ENCODE results near the gene COL5A1.
"Not testable (repeated sequence)": the region's sequence is repeated elsewhere in the genome, so short reads cannot be mapped to it uniquely, and the experiment has no call there.

The COL5A1 gene

DNA sequence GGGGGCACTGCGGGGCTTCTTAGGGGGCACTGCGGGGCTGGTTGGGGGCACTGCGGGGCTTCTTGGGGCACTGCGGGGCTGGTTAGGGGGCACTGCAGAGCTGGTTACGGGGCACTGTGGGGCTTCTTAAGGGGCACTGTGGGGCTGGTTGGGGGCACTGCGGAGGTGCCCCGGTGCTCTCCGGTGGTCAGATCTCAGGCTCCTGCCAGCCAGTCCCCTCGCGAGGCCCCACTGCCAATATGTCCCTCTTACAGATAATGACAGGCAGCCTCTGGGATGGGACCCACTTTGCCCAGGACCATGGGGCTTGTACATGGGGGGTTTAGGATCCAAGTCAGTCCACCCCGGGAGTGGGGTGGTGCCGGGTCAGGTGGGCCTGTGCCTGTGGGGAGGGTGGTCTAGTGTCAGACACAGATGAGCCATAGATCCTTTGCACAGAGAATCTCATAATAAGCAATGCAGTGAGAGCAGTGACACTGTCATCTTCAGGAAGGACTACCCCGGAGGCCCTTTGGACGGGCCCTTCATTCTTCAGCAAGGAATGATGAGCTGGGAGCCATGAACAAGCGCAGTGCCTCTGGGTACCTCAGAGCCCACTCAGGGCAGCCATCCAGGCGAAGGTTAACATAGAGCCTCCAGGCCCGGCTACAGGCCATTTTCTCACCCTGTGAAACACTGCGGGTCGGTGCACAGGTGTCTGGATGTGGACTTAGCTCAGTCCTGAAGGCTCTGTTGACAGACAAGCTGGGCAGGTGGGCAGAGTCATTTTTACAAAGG lies 38.2 kb downstream of the COL5A1 start:
- no peak for DNase-seq

DNA sequence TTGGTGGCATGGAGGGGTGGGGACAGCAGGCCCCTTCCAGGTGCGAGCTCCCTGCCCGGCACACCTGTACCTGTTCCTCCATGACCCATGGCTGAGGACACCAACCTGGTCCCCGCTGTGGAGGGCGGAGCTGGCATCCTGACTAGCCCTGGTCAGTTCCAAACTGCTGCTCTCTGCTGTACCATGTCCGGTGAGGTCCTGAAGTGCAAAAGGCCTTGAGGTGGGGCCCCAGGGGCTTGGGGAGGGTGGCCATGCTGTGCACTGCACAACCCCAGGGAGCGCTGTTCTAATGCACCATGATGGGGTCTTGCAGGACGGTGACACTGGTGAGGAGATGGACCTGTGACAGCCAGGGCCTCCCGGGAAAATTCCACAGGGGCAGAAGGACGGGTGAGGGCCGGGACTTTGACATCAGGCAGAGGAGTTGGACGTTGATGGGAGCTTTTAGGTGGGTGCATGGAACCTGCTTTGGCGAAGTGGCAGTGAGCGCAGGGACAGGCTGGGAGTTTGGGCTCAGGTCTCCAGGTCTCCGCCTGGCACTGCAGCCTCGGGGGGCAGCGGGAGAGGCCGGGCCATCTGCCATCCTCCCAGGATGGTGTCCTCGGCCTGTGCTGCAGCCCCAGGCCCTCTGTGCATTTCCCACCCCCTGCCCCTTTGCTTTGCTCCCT lies 38.9 kb downstream of the COL5A1 start:
- no peak for DNase-seq

DNA sequence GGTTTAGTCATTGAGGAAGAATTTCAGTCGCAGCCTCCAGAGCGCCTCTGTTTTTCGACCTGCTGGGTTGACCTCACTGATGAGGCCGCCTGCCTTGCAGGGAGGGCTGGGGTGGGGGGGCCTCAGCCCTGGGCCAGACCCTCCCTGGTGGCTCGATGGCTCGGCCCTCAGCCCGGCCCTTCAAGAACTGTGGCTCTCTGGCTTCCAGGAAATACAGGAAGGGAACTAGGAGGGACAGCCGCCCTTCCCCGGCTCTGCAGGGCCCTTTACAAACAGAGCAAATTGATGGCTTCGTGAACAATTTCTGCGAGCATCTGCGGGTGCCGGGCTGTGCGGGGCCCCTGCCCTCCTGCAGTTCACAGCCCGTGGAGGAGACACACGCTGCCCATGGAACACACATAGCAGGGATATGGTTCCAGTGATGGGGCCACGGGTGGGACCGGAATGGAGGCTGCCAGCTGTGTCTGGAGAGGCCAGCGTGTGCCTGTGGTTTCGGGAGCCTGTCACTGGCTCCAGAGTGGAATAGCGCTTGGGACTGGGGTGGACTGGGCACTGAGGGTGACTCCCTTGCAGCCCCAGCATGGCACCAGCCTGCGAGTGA lies 39.6 kb downstream of the COL5A1 start:
- DNase-seq, result no peak

DNA sequence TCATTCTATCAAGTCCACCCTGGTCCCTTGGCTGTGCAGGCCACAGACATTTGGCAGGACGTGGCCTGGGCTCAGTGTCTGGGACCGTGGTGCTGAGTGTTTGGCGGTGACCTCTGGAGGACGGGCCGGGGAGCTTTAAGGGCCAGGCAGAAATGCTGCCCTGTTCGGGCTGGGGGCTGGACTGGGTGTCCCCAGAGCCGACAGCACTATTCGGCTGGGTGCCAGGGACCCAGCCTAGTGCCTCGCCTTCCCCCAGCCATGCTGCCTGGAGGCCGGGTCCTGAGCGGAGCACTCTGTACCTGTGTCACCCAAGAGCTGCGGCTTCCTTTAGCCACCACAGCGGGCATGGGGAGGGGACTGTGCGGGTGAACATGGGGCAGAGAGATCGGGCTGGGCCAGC lies 40.4 kb downstream of the COL5A1 start:
- no peak for DNase-seq

DNA sequence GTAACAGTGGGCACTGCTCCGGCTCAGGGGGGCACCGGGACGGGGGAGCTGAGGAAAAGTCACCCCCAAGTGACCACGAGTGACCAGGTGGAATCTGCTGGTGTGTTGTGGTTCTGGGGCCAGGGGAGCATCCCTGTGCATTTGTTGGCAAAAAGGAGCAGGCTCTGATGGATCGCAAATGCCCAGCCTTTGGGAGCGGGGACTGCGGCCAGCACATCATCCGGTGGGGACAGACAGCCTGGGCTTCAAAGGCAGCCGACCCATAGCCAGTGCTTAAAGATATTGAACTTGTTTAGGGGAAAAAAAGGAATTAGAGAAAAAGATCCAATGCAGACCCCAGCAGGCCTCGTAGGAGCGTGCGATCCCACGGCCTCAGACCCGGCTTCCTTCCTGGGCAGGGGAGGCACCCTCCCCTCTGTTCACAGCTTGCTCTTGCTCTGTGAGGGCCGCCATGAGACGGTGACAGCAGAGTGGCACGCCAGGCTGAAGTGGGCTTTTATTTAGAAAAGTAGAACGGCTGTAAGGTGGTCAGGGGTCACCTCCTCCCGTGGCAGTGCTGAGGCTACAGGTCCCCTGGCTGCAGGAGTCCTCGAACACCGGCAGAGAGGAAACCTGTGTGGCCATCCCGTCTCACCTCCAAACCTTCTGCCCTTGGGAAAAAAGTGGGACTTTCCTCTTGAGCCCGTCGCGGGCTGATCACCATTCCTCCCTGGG lies 41.2 kb downstream of the COL5A1 start:
- DNase-seq, result no peak

DNA sequence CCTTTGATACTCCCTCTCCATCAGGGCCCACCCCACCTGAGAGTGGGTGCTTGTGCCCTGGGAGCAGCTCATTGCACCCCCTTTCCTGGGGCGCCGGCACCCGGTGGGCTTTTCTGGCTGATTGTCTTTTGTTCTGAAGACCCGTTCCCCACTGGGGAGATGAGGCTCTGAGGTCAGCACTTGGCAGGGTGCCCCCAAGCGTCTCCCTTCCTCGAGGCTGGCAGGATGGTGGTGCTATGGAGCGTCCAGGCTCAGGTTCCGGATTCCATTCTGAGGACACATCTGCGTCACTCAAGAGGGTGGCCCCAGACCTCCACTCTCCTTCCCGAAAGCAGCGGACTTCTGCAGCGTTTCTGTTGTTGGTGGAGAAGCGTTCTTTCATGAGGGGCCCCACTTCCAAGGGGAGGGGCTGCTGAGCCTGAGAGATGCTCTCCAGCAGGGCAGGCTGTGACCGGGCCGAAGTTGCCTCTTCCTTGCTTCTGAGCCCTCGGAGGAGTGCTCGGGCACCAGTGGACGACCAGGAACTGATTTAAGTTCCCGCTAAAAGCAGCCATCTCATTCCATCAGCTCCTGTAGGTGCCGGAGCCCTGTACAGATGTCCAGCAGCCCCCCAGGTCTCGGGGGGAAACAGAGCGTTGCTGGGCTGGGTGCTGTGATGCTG lies 42.2 kb downstream of the COL5A1 start:
- DNase-seq, result no peak

DNA sequence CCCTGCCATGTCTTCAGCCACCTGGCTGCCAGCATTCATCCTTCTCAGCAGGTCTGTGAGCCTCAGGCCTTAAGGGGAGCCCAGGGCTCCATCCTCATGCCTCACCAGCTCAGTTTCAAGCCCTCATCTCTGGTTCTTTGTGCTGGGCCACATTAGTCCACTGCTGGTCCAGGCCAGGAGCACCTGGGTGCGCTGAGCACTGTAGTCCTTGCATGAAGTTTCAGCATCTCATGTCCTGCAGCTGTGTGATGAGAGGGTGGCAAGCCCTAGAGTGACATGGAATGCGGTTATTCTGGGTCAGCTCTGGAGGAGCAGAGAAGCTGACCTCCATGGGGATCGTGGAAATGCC lies 42.7 kb downstream of the COL5A1 start:
- DNase-seq, result no peak

DNA sequence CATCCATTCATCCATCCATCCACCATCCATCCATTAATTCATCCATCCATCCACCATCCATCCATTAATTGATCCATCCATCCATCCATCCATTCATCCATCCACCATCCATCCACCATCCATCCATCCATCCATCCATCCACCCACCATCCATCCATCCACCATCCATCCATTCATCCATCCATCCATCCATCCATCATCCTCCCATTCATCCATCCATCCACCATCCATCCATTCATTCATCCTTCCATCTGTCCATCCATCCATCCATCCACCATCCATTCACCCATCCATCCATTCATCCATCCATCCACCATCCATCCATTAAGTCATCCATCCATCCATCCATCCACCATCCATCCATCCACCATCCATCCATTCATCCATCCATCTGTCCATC lies 43.3 kb downstream of the COL5A1 start:
- not testable (repeated sequence) for DNase-seq

DNA sequence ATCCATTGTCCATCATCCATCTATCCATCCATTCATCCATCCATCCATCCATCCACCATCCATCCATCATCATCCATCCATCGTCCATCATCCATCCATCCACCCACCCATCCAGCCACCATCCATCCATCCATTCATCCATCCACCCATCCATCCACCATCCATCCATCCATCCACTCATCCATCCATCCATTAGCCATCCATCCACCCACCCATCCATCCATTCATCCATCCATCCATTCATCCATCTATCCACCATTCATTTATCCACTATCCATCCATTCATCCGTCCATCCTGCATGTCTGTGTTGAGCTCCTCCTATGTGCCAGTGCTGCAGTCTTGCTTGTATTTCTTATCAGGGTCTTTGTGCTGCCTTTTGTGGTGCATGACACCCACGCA lies 44.2 kb downstream of the COL5A1 start:
- no peak for DNase-seq

DNA sequence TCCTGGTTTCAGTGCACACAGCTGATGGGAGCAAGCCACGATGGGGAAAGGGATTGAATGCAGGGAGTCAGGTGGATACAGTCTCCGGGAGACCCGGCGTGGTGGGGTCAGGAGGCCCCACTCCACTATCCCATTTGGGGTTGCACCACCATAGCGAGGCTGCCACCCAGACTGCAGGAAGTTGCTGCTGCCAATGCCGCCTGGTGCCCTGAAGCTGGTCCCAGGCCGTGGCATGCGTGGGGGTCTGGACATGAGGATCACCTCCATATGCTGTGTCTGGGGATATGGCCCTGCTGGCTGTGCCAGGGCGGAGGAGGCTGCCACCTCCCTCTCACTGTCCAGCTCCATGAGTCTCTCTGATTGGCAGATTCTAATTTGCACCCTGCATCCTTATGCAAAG lies 45.3 kb downstream of the COL5A1 start:
- no peak for DNase-seq

DNA sequence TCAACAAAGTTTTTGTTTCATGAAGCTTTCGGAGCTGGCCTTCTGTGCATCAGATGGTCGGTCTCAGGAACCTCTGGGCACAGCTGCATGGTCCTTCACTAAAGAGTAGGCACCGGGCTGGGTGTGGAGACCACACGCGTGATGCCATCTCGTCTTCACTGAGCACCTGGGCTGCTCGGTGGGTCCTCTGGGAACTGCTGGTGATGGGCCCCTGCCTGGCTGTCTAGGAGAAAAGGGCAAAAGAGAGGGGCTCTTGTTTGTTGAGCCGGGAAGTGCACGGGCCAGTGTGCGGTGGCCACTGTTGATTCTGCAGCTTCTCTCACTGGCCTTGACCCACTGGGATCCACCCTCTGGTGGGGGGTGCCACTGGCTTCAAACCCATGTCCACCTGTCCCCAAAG lies 46.0 kb downstream of the COL5A1 start:
- no peak for DNase-seq

DNA sequence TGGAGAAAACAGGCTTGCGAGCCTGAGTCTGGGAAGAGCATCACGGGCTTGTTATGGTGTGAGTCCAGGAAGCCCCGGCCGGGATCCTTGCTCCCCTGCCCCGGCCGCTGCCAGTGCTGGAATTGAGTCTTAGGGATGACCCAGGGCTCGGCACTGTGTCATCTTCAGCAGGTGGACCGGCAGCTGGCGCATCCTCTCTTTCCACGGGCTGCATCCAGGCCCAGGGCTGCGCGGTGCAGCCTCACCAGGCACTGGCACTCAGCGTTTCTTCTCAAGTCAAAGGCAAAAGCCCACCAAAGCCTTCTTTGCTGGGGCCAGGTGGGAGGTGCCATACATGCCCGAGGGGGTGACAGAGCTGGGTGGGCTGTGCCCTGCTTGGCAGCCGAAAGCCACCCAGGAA lies 46.6 kb downstream of the COL5A1 start:
- no peak for DNase-seq

DNA sequence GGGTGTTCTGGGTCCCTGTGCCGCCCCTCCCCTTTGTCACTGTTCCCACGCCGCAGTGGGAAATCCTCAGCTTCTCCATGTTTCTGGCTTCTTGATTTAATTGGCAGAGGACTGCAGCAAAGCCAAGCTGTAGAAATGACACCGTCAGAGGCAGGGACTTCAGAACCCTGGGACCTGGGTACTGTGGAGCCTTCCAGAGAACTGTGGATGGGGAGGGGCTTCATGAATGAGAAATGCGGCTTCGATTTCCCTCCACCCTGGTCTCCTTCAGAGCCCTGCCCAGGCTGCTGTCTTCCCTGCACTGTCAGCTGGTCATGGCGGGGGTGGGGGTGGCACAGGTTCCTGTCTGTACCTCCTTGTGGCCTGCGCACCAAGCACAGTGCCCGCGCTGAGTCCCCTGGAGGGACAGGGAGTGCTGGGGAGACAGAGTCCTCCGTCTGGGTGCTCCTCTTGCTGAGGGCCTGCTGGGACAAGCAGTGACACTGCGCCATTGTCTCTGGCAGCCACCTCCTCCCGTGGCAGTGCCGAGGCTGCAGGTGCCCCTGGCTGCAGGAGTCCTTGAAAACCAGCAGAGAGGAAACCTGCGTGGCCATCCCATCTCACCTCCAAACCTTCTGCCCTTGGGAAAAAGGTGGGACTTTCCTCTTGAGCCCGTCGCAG lies 47.2 kb downstream of the COL5A1 start:
- DNase-seq, result no peak

DNA sequence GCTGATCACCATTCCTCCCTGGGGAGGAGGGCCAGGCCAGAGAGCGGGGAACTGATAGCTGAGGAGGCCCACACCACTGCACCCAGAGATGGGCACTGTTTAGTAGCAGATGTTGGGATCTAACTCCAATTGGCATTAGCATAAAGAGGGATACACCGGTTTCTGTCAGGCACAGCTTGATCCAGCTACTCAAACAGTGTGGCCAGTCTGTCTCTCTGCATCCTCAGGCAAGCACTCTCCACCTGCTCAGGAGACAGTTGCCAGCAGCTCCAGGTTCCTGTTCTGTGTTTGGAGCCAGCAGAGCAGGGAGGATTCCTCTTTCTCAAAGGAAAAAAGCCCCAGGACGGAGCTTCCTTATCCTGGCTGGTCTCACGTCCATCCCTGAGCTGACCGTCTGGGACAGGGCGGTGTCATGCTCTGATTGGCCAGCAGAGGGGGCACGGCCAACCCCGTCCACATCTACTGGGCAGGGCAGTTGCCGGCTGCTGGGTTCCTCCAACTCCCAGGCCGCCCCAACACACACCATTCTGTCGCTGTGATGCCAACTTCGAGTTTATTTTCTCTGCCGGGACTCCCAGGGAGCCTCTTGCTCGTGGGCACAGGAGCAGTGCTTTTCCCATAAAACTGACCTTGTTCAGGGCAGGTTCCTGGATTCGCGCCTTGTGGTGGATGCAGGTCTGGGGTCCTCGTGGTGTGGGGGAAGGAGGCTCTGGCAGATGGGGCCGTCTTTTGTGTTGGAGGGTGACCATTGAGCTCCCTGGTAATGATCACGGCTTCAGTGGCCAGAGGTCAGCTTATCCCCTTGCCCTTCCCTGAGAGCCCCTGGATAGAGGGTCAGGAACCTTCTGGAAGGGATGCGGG lies 47.9 kb downstream of the COL5A1 start:
- DNase-seq, result no peak

DNA sequence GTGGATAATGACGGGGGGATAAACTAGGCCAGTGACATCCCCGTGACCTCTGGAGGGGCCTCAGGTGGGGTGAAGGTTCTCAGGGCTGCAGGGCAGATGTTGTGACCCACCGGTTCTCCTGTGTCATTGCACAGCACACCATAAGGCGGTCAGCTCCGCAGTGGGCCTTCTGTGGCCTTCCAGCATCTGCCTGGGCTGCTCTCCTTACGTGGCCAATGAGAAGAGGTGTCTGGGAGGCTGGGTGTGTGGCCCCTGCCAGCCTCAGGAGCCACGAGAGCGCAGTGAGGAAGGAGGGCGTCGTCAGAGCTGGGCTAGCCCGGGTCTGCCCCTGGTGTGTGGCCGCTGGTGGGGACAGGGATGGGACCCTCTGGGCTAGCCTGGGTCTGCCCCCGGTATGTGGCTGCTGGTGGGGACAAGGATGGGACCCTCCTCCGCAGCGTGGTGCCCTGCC lies 48.7 kb downstream of the COL5A1 start:
- DNase-seq, result no peak

DNA sequence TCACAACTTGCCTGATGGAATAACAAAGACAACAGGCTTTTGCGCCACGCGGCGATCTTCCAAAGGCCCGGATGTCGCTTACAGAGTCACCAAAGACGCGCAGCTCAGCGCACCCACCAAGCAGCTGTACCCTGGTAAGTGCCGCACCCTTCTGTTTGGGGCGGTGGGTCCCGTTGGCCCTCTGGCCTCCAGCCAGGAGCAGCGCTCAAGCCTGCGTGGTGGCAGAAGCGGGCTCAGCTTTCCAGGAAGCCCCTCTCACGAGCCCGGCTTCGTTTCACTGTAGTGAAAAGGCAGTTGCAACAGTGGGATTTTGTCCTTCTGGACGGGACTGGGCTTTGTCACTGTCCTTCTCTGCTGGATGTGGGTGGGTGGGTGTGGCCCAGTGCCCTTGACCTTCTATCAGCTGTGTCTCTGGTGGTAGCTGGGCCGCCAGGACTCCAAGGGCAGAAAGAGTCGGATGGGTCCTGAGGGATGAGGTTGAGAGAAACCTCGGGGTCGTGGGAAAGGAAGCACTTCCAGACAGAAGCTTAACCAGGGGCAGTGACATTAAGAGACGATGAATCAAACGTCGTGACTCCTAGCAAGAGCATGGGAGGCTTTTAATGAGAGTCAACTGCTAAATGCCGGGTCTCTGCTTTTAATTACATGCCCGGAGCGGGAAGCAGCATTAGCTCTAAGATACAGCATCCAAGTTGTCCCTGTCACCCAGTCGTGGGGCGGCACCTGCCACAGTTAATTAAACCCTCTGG lies 49.5 kb downstream of the COL5A1 start:
- no peak for DNase-seq

DNA sequence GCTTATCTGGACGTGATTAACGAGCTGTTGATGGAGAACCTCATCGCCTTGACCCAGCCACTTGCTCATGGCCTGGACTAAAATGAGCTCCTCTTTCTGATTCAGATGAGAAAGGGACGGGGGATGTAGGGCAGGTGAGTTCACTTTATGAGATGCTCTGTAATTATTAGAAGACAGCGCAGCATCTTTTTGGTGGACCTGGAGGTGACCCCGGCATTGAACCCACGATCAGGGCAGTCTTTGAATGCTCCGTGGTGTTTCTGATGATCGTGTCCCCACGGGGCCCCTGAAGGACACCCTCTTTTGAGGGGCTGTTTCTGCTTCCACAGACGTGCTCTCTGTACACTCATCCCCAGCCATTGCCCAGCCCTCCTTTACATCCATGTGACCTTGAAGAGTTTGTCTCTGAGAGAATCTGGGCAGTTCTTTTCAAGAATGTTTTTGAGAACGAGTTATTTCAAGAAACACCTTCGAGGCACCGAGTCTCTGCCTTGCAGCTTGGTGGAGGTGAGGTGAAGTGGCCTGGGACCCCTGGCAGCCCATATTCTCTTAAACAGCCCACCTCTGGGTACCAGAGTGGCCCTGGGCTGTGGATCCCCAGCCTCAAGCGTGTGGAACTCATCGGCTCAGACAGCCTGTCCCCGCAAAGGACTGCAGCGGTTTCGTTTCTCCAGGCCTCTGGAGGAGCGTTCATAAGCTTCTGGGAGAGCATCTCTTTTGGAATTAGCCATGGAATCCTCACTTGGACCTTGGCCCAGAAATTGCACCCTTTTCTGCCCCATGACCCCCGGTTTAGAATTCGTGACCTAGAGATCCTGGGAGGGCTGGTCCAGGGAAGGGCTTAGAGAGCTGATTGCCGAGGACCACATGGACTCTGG lies 50.3 kb downstream of the COL5A1 start:
- no peak for DNase-seq

DNA sequence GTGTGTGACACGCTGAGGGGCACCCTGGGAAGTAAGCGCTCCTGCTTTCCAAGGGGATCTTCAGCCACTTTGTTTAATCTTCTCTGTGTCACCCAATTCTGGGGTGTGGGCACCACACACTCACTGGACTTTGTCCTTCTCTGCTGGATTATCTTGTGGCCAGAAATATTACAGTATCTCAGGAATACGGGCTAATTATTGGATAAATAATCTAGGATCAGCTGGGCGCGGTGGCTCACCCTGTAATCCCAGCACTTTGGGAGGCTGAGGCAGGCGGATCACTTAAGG lies 50.9 kb downstream of the COL5A1 start:
- no peak for DNase-seq

DNA sequence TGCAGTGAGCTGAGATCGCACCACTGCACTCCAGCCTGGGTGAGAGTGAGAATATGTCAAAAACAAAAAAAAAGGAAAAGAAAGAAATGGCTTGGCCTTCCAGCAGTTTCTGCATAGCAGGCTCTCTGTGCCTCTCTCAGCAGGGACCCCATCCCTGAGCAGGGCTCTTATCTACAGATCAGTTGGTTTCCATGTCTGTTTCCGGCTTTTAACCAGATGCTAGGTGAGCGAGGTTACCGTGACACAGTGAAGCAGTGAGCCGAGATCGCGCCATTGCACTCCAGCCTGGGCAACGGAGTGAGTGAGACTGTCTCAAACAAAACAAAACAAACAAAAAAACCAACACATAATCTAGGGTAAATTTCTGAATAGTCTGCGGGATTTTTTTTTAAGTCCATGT lies 51.4 kb downstream of the COL5A1 start:
- DNase-seq, result no peak
